Stimulated activated CD8-positive, alpha-beta memory T cell treated with anti-CD3 and anti-CD28 coated beads, Interleukin-7, amount 100 ng/mL, for 4 hours (primary cell): Measurements from ENCODE around the gene TEP1.
A peak's percentile ranks its signal among the peaks of the same experiment; 100 is the strongest.
"Not testable (repeated sequence)": the region's sequence is repeated elsewhere in the genome, so short reads cannot be mapped to it uniquely, and the experiment has no call there.

Experiments used
- DNase-seq, 2 donors: peaks; one replicate each; pipeline ENCODE4 v3.0.0-alpha.2; 2020; ENCODE audit warnings: low read depth in 2 of 2

The TEP1 gene

GRCh38 chr14:20412876-20413743 lies at the start of gene TEP1:
TSS of gene TEP1 (minus strand) at chr14:20413501. CDS start at chr14:20408439, 5,062 bp downstream.
- DNase-seq = peak; percentile 31 to 66

GRCh38 chr14:20461225-20462141 lies 48.2 kb upstream of the TEP1 start, which contains the start of gene PIP4P1:
TSS of gene PIP4P1 (minus strand) at chr14:20461434. CDS start at chr14:20461325, 109 bp downstream.
- DNase-seq = peak; percentile 97

- DNase-seq = peak in 1 of 2 donors; percentile 46
Observed at GRCh38 chr14:20460458-20461224, 47.3 kb upstream of the TEP1 start.

GRCh38 chr14:20458031-20458789 lies 44.9 kb upstream of the TEP1 start:
- DNase-seq = no peak

GRCh38 chr14:20456971-20457370 lies 43.7 kb upstream of the TEP1 start:
- DNase-seq = no peak

GRCh38 chr14:20455355-20456300 lies 42.3 kb upstream of the TEP1 start:
- peak; percentile 36 to 37 for DNase-seq

GRCh38 chr14:20454516-20455354 lies 41.4 kb upstream of the TEP1 start, which contains the start of the genes APEX1 and OSGEP:
TSS of gene APEX1 (plus strand) at chr14:20455226. CDS start at chr14:20455646, 420 bp downstream.
TSS of gene OSGEP (minus strand) at chr14:20454812. CDS start at chr14:20454683, 129 bp downstream.
- DNase-seq = peak; percentile 96 to 97

- DNase-seq = not testable (repeated sequence)
Observed at GRCh38 chr14:20452831-20453230, 39.5 kb upstream of the TEP1 start.

- no peak for DNase-seq
Observed at GRCh38 chr14:20446889-20447288, 33.6 kb upstream of the TEP1 start.

GRCh38 chr14:20443650-20444049 lies 30.3 kb upstream of the TEP1 start:
- DNase-seq = not testable (repeated sequence)

GRCh38 chr14:20441461-20441860 lies 28.2 kb upstream of the TEP1 start:
- no peak for DNase-seq

- no peak for DNase-seq
Observed at GRCh38 chr14:20440882-20441281, 27.6 kb upstream of the TEP1 start.

GRCh38 chr14:20440465-20440864 lies 27.2 kb upstream of the TEP1 start:
- DNase-seq = no peak

- no peak for DNase-seq
Observed at GRCh38 chr14:20438664-20439063, 25.4 kb upstream of the TEP1 start.

- no peak for DNase-seq
Observed at GRCh38 chr14:20436363-20436755, 23.1 kb upstream of the TEP1 start.

GRCh38 chr14:20435582-20436362 lies 22.5 kb upstream of the TEP1 start, which contains the start of gene KLHL33:
TSS of gene KLHL33 (minus strand) at chr14:20436166. CDS start at chr14:20435811, 355 bp downstream.
- no peak for DNase-seq
